ENCODE measurements around the gene NFIA.

- no peak for TF ChIP-seq CTCF (IDR thresholded peaks at IDR 0.05)
- TF ChIP-seq POLR2A (IDR thresholded peaks at IDR 0.05), result no peak
These were observed 356.9 kb downstream of the NFIA start for GRCh38 chr1:61439234-61439633.

Data from Peyer's patch (tissue), 4 donors.